ENCODE results near the gene NFIC. TPM values are rescaled to one million over a fixed set of nuclear protein-coding genes. Genes with fewer than 3 reads are reported as not detected.

Gene NFIC
- polyA plus RNA-seq, 3 donors, result 57.8 to 87.3 (median 81.7) TPM

- WGBS, 3 donors, result 58 to 72% (median 58%) methylated on average over 5 of the region's 5 CpGs
- H3K27ac ChIP-seq (ENCODE audit: low read depth, low read length), result no peak overlapping the region
Observed at GRCh38 chr19:3353493-3353892, 12.9 kb upstream of the NFIC start.

- WGBS, 3 donors, result 84 to 97% (median 90%) methylated on average over 2 of the region's 2 CpGs
- H3K27ac ChIP-seq (ENCODE audit: low read depth, low read length), result no peak overlapping the region
Observed at GRCh38 chr19:3356805-3357204, 9.6 kb upstream of the NFIC start.

DNA sequence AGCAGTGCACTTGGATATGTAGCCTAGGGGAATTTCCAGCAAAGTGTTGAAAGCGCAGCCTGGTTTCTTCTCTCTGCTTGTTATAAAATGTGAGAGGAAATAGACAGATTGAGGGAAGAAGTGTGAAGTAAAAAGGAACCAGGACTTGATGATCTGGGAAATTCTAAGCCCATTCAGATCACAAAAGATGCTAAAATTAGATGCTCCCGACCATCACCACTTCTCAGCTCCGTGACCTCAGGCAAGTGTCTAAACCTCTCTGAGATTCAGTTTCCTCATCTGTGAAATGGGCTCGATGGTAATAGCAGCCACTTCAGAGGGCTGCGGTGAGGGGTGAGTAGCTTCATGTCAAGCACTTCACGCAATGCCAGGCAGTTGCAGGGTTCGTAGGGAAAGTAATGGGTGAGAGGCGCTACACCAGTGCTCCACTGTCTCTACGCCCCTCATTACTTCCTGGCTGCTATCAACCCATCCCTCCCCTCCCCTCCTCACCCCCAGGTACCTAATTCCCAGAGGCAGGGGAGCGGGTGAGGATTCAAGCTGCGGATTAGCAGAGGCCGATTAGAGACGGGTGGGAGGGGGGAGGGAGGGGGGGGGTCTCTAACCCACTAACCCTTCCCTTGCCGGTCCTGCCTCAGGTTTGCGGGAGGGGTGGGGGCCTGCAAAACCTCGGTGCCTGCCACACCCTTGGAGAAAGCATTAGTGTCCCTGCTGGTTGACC, 9.0 kb upstream of the NFIC start:
- 49 to 62% (median 54%) methylated on average over 13 to 16 of the region's 16 CpGs for whole genome bisulfite sequencing, 3 donors

GRCh38 chr19:3357992-3358688, 8.2 kb upstream of the NFIC start:
- WGBS, 3 donors, result 9 to 20% (median 14%) methylated on average over 19 to 38 of the region's 38 CpGs
- no peak overlapping the region for H3K27ac ChIP-seq (ENCODE audit: low read depth, low read length)

More for the DNA sequence above, 9.0 kb upstream of the NFIC start:
- no peak overlapping the region for H3K27ac ChIP-seq (ENCODE audit: low read depth, low read length)

DNA sequence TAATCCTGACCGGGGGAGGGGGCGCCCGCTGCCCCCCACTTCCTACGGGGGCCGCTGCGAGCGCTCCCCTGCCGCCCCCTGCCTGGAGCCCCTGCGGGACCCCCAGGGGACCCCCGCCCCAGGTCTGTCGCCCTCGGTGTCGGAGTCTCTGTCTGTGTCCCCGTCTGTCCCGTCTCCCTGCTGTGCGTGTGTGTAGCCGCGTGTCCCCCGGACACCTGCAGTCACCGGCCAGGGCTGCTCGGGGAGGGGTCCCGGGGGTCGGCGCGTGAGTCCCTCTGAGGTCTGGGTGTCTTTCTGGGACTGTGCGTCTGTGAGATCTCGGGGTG, 7.7 kb upstream of the NFIC start:
- 1% methylated on average over 19 to 27 of the region's 27 CpGs for WGBS, 3 donors
- no peak overlapping the region for H3K27ac ChIP-seq (ENCODE audit: low read depth, low read length)

GRCh38 chr19:3359015-3359918, 7.1 kb upstream of the NFIC start:
- H3K27ac ChIP-seq (ENCODE audit: low read depth, low read length), result peak overlapping the region; percentile 65
- 0 to 1% (median 0%) methylated on average over 45 to 115 of the region's 129 CpGs for WGBS, 3 donors

- WGBS, 3 donors, result 0% methylated on average over 4 to 62 of the region's 81 CpGs
- peak overlapping the region; percentile 65 for H3K27ac ChIP-seq (ENCODE audit: low read depth, low read length)
Observed at GRCh38 chr19:3359919-3360420, 6.4 kb upstream of the NFIC start.

DNA sequence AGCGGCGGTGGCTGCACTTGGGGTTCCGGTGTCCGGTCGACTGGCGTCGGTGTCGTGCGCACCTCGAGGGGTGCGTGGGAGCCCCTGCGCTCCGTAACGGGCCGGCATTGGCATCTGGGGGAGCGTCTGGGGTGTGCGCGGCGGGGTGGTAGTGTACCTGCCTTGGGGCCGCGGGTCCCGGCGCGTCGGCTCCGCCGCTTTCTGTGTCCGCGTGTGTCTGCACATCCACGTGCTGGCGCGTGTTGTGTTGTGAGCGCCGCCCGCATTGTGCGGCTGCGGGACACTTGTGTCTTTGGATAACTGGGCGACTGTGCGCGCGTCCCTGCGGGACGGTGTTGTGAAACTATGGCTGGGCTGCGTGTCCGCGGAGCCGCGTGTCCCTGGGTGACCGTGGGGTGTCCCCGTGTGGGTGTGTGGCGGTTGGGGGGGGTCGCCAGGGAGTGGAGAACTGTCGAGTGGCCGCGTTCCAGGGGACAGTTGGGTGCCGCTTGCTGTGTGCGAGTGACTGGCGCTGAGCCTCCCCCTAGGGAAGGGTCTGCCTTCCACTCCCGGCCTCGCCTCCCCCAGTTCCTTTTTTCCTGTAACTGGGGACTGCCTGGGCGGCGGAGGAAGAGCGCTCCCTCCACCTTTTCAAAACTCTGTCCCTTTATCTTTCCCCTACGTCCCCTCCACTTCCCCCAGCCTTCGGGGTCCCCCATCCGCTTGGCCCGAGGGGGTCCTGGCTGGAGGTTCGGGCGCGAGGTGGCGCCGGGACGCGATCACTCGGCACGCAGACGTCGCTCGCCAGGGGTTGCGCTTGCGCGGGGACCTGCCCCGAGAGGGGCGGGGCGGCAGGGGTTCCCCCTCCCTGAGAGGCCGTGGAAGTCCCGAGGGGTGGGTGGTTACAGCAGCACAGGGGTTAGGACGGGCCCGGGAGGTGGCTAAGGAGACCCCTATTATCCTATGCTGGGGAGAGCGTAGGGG, 5.7 kb upstream of the NFIC start:
- WGBS, 3 donors, result 0 to 1% (median 0%) methylated on average over 89 to 90 of the region's 90 CpGs
- H3K27ac ChIP-seq (ENCODE audit: low read depth, low read length), result peak overlapping the region; percentile 65

DNA sequence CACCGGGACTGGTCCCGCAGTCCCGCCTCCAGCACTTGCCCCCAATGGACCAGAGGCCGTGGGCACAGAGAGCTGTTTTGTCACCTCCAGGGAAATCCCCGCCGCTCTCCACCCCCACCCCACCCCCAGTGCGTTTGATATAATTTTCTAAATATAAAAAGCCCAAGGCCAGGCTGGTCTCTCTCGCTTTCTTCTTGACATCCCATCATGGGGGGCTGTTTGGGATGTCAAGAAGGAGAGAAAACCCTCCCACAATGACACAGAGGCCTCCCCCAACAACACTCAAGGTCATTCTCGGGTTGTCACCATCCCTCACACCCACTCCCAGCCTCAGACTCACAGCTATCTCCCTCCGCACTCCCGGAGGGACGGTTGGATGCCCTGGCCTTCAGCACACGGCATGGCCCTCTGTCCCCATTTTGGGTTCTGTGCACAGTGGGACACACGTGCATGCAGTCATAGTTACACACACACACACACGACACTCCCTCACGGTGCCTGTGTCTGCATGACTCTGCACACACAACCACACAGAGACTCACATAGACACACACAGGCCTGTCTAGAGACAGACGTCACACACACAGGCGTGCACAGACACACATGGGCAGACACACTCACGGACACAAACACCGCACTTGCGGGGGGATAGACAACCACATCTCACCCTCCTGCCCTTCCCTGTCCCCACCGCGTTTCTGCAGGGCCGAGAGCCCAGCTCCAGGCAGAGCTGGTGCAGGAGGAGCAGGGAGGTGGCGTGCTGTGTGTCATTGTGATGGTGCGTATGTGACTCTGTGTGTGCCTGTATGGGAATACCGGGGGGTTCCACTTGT, 4.8 kb upstream of the NFIC start:
- H3K27ac ChIP-seq (ENCODE audit: low read depth, low read length), result no peak overlapping the region
- 23 to 42% (median 39%) methylated on average over 26 to 27 of the region's 27 CpGs for WGBS, 3 donors

DNA sequence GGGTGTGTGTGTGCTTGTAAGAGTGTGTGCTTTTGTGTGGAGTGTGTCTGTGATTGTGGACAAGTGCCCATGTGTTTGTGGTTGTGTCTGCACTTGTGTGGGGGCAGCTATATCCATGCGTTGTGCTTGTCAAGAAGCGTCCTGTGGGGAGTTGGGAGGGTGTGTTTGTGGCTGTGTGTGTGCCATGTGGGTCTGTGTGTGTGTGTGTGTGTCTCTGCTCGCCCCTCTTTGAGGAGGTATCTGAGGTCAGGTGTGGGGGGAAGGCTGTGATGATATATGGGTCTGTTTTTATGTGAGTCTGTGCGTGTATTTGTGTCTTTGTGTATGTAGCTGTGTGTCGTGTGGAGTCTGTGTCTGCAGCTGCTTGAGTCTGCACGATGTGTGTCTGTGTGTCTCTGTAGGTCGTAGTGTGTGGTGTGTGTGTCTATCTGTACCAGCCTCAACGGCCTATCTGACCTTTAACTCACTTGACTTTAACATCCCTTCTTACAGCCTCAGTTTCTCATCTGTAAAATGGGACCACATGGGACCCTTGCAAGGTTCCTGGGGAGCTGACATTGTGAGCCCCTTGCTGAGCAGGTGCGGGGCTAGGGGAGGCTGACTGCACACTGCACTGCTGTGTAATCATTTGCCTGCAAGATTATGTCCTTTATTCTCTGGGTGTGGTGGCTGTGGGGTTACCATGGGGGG, 4.0 kb upstream of the NFIC start:
- no peak overlapping the region for H3K27ac ChIP-seq (ENCODE audit: low read depth, low read length)
- 48 to 66% (median 64%) methylated on average over 9 of the region's 9 CpGs for WGBS, 3 donors

- H3K27ac ChIP-seq (ENCODE audit: low read depth, low read length), result no peak overlapping the region
- WGBS, 3 donors, result 60 to 78% (median 70%) methylated on average over 16 of the region's 16 CpGs
Observed at GRCh38 chr19:3363841-3364500, 2.4 kb upstream of the NFIC start.

DNA sequence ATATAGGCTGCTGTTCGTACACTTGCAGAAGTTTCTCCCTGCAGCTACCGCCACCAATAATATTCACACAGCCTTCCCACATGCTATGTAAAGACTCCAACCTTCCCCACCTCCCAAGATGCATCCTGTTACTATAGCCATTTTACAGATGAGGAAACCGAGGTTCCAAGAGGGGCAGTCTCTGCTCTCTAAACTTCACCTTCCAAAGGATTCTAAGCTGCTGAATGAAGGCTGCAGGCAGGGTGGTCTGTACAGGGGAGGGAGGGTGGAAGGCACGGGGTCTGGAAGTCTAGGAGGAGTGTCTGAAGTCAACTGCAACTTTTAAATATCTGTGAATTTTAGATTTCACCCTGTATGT, 1.9 kb upstream of the NFIC start:
- WGBS, 3 donors, result 70 to 78% (median 76%) methylated on average over 4 of the region's 4 CpGs
- no peak overlapping the region for H3K27ac ChIP-seq (ENCODE audit: low read depth, low read length)

DNA sequence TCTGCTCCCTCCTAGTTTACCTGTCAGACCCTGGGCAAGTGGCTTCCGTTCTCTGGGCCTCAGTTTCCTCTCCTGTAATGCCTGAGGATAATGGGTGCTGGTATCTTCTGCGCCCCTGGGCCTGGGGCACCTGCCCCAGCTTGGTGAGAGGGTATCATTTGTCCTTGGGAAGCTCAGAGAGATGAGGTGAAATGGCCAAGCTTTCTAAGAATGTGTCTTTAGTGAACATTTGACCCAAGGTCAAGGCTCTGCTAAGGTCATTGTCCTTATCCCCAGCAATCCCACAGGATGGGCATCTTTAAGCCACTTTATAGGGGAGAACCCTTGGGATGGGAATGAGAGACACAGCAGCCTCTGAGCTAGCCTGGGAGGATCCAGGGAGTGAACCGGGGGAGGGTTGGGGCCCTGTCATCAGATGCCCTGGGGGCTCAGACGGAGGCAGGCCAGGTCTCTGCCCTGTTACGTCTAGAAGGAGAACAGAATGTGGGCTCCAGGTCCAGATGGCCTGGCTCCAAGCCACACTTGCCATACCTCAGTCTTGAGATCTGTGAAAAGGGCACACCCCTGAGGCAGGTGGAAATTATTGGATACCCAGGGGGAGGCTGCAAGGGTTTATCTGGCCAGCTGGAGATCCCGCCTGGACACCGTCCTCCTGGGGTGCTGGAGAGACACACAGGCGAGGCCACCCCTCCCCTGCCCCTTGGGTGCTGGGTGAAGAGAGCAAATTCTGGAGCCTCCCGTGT, 1.1 kb upstream of the NFIC start:
- 30 to 37% (median 33%) methylated on average over 9 of the region's 9 CpGs for WGBS, 3 donors
- peak overlapping the region; percentile 70 for H3K27ac ChIP-seq (ENCODE audit: low read depth, low read length)

GRCh38 chr19:3366753-3367627, 607 bp downstream of the NFIC start:
- 0 to 2% (median 1%) methylated on average over 41 to 65 of the region's 65 CpGs for WGBS, 3 donors
- H3K27ac ChIP-seq (ENCODE audit: low read depth, low read length), result peak overlapping the region; percentile 28
